ENCODE measurements around the gene TTC12. TPM values are rescaled to one million over a fixed set of nuclear protein-coding genes. Genes with fewer than 3 reads are reported as not detected.

TTC12 gene
- total and polyA plus RNA-seq, 2 of the 8 experiments (the other 6 are each of a cell fraction or from before 2014, with no cell fraction given), result 4.7 to 9.0 TPM

DNA sequence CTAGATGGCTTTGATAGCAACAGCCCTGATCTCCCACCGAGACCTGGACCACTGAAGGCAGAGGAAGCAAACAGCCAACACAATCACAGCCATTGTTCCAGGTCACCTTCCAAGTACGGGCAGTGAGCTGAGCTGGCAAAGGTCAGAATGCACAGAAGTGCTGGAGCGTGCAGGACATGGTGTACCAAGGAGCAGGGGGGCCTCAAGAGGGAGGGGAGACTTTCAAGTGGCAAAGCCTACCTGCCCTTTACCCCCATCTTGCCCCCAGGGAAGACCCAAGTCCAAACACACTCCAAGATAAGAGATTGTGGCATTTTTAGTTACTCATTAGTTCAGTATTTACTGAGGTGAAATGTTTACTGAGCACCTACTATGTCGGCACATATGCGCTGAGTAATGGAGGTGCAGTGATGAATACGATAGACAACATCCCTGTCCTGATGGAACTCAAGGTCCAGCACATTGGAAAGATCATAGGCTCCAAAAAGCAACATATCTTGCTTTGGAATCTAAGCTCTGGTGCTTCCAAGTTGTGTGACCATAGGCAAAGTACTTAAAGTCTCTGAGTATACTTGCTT, 26.0 kb upstream of the TTC12 start:
- Histone ChIP-seq H4K5ac (ENCODE audit: insufficient read length, low read depth, low read length) (no peak overlapping the region), H3K79me2 (ENCODE audit: control insufficient read depth in 1 of 2, insufficient read depth in 2 of 2, low read length in 2 of 2) (no peaks in the 10 kb centered on the region), H4K91ac (replicated peaks; ENCODE audit: insufficient read length, low read length) (no peak overlapping the region), H3K9me3 (ENCODE audit: insufficient read depth in 2 of 2, low read depth in 1 of 2, low read length in 1 of 2) (no peaks in the 10 kb centered on the region), H2BK20ac (ENCODE audit: low read length) (no peak overlapping the region), H2AK5ac (ENCODE audit: low read depth, low read length) (no peak overlapping the region), H3K79me1 (ENCODE audit: low read depth, low read length) (no peaks in the 10 kb centered on the region), H3K23ac (ENCODE audit: insufficient read length) (no peak overlapping the region), H3K27me3 (replicated peaks in 1 of 4; ENCODE audit: control insufficient read depth in 3 of 4, extremely low read depth in 1 of 4, insufficient read depth in 3 of 4, low read length in 3 of 4) (no peaks in the 10 kb centered on the region; a peak in 1 of 7 replicates), H4K20me1 (replicated peaks in 1 of 2; ENCODE audit: control insufficient read depth in 1 of 2, insufficient read depth in 2 of 2, low read length in 2 of 2) (no peaks in the 10 kb centered on the region), H3K18ac (ENCODE audit: extremely low read depth, low read length) (no peak overlapping the region), H2BK12ac (ENCODE audit: low read depth, low read length) (no peak overlapping the region), H3K4ac (replicated peaks; ENCODE audit: insufficient read length, low read depth, low read length) (no peak overlapping the region), H3K23me2 (ENCODE audit: low read depth, low read length) (no peaks in the 10 kb centered on the region), H2AFZ (ENCODE audit: low read length) (no peak overlapping the region), H2BK15ac (ENCODE audit: low read length) (no peak overlapping the region), H3K36me3 (ENCODE audit: control insufficient read depth in 2 of 4, insufficient read depth in 4 of 4, low read length in 3 of 4) (no peaks in the 10 kb centered on the region), H3K27ac (ENCODE audit: low read depth, low read length) (no peak overlapping the region), H2BK120ac (replicated peaks; ENCODE audit: low read depth, low read length) (no peak overlapping the region), H3K9ac (replicated peaks in 1 of 4; ENCODE audit: extremely low read depth in 1 of 4, low read depth in 3 of 4, low read length in 3 of 4) (no peak overlapping the region), H3K4me2 (ENCODE audit: insufficient read depth in 1 of 2, low read depth in 2 of 2, low read length in 2 of 2) (no peak overlapping the region), H3K56ac (replicated peaks; ENCODE audit: insufficient read length, low read depth, low read length) (no peak overlapping the region), H4K8ac (ENCODE audit: extremely low read depth, insufficient read depth, low read length) (0 out of 2 replicates have a peak overlapping the region, but pooled peaks have one; percentile 28), H3K4me1 (replicated peaks in 1 of 4; ENCODE audit: control insufficient read depth in 3 of 4, insufficient read depth in 4 of 4, low read length in 3 of 4) (peaks cover 0 to 3% (median 0%) of the 10 kb centered on the region in 4 experiments; a peak in 1 of 7 replicates), H2BK5ac (ENCODE audit: low read depth, low read length) (no peak overlapping the region), H3K4me3 (ENCODE audit: extremely low read depth in 1 of 4, insufficient read depth in 2 of 4, low read depth in 3 of 4, low read length in 4 of 4) (no peak overlapping the region), H3K14ac (ENCODE audit: insufficient read length) (no peak overlapping the region)
- CTCF ChIA-PET (ENCODE audit: partially characterized antibody), result interaction anchor here (1.0 to 4.0 kb wide), 14 partner anchors 9 to 987 kb away, joined by 3 to 31 read pairs (median 6); no protein-coding TSS in a partner anchor
- 92% methylated on average over 6 of the region's 6 CpGs; no CpG with 5 or more reads in 1 of the 2 experiments for WGBS, 2 experiments (ENCODE audit: extremely low coverage in 1 of 2, insufficient coverage in 1 of 2, insufficient read length in 1 of 2, insufficient replicate concordance in 2 of 2, low coverage in 1 of 2, low lambda C conversion rate in 2 of 2, missing lambda C conversion rate in 1 of 2)
- TF ChIP-seq BRCA1 (IDR thresholded peaks at IDR 0.05; ENCODE audit: low read depth, low read length), result no peak
- no peak for TF ChIP-seq HDAC2 (IDR thresholded peaks at IDR 0.05; ENCODE audit: borderline replicate concordance in 1 of 2, low read depth in 2 of 2, low read length in 2 of 2)
- no peak for TF ChIP-seq SRF (IDR thresholded peaks at IDR 0.05; ENCODE audit: low read depth, low read length)
- no peak for TF ChIP-seq TAF7 (optimal IDR thresholded peaks at IDR 0.05; ENCODE audit: borderline replicate concordance, low read depth, low read length)
- TF ChIP-seq, protein P1, sequence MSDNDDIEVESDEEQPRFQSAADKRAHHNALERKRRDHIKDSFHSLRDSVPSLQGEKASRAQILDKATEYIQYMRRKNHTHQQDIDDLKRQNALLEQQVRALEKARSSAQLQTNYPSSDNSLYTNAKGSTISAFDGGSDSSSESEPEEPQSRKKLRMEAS (IDR thresholded peaks at IDR 0.05), result no peak
- TF ChIP-seq TAF1 (IDR thresholded peaks at IDR 0.05; ENCODE audit: low read depth, low read length), result no peak
- TF ChIP-seq POLR2AphosphoS5 (IDR thresholded peaks at IDR 0.05; ENCODE audit: low read depth, low read length), result no peak
- TF ChIP-seq TEAD4 (IDR thresholded peaks at IDR 0.05; ENCODE audit: low read depth, low read length), result no peak
- TF ChIP-seq SAP30 (IDR thresholded peaks at IDR 0.05; ENCODE audit: insufficient read depth, insufficient replicate concordance, low read length), result no peak
- TF ChIP-seq MAFK (IDR thresholded peaks at IDR 0.05; ENCODE audit: low read depth, low read length), result no peak
- TF ChIP-seq CBX8 (IDR thresholded peaks at IDR 0.05; ENCODE audit: borderline replicate concordance, low read depth, low read length), result no peak
- FAIRE-seq, result no peak
- peak in 1 of 2 experiments; percentile 32 for DNase-seq (ENCODE audit: low read depth in 1 of 2, low spot score in 2 of 2)
- POLR2A ChIA-PET (ENCODE audit: partially characterized antibody), result no interaction called here
